Stimulated activated CD4-positive, alpha-beta T cell treated with anti-CD3 and anti-CD28 coated beads, Interleukin-4, amount 100 ng/mL, for 1 hour (primary cell): ENCODE data around the gene GLI1.

Source experiments
- DNase-seq: peaks from one replicate; pipeline ENCODE4 v3.0.0-alpha.2; 2020

GLI1 gene

GRCh38 chr12:57521525-57522010, 62.0 kb downstream of the GLI1 start:
- peak; percentile 28 for DNase-seq
